ENCODE results near the gene OR51F1.
"Not testable (repeated sequence)": the region's sequence is repeated elsewhere in the genome, so short reads cannot be mapped to it uniquely, and the experiment has no call there.

The OR51F1 gene, protein sequence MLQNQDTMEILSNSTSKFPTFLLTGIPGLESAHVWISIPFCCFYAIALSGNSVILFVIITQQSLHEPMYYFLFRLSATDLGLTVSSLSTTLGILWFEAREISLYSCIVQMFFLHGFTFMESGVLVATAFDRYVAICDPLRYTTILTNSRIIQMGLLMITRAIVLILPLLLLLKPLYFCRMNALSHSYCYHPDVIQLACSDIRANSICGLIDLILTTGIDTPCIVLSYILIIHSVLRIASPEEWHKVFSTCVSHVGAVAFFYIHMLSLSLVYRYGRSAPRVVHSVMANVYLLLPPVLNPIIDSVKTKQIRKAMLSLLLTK

DNA sequence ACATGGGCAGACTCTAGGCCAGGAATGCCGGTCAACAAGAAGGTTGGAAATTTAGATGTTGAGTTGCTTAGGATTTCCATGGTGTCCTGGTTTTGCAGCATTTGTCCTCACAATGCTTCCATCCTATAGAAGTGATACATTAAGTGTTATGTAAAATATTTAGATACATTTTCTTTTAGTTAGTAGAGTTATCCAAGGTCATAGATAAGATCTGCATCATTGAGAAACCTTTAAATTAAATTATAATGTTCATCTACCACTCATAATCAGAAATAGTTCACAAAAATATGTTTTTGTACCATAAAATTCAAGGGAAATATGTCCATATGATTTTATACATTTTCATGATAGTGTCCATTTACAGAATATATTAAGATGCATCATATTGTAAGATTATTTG is at the start of gene OR51F1:
Gene OR51F1, minus strand, starts transcription at position 101 of the 400 bp plus-strand sequence. Its CDS starts 0 bp downstream, at position 101.
- DNase-seq: no peak

DNA sequence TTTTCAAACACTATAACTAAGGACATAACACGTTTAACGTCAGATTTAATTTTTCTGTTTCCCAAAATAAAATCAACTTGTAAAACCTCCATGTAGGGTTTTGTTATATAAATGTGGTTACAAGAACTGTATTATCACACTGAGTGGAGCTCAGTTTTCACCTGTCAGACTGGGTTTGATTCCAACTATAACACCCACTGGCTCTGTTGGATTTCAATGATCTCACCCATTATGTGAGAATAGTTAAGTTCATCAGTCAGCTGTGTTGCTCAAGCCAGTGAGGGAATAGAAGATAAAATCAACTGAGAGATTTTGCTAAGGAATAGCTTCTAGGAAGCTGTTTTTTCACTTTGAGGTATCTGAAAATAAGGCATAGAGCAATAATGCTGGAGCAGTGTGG is 39.5 kb upstream of the OR51F1 start:
- no peak for DNase-seq

DNA sequence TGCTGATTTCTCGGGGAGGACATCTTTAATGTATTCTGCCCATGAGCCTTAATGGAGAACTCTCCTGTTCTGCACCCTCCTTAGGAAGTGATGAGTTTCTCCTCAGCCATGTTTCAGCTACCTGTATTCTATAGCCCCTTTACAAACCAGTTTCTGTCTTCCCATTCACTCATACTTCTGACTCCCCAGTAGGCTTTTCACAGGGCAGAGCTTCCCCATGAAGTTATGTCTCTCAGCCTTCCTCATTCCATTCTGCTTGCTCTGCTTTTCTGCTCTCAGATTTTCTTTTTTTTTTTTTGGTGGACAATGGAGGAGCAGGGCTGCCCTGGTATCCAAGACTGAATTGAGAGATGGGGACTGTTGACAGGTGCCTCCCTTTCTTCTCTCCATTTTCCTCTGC is 38.7 kb upstream of the OR51F1 start:
- no peak for DNase-seq

DNA sequence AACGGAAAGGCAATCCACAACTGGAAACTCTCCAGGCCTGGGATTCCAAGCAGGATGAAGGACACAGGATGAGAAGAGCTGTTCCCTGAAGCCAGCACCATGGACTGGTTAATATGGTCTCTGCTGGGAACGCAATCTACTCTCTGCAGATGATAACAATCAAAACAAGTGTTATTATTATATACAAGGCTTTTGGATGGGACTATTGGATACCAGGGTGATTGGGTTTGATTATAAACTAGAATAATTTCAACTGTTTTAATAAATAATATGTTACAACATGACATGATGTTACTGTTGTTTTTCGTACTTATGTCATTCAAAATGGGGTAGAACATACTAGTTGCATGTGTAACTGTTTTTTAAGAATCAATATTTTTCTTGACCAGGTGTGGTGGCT is 34.5 kb upstream of the OR51F1 start, which contains the start of gene OR52R1:
Gene OR52R1, minus strand, starts transcription at position 101 of the 400 bp plus-strand sequence. Its CDS starts 0 bp downstream, at position 101.
- no peak for DNase-seq

DNA sequence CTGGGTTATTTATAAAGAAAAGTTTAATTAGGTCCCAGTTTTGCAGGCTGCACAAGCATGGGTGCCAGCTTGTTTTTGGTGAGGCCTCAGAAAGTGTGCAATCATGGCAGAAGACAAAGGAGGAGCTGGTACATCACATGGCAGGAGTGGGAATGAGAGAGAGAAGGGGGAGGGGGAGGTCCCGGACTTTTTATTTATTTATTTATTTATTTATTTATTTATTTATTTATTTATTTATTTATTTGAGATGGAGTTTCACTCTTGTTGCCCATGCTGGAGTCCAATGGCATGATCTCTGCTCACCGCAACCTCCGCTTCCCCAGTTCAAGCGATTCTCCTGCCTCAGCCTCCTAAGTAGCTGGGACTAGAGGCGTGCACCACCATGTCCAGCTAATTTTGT is 31.6 kb upstream of the OR51F1 start:
- DNase-seq: not testable (repeated sequence)

DNA sequence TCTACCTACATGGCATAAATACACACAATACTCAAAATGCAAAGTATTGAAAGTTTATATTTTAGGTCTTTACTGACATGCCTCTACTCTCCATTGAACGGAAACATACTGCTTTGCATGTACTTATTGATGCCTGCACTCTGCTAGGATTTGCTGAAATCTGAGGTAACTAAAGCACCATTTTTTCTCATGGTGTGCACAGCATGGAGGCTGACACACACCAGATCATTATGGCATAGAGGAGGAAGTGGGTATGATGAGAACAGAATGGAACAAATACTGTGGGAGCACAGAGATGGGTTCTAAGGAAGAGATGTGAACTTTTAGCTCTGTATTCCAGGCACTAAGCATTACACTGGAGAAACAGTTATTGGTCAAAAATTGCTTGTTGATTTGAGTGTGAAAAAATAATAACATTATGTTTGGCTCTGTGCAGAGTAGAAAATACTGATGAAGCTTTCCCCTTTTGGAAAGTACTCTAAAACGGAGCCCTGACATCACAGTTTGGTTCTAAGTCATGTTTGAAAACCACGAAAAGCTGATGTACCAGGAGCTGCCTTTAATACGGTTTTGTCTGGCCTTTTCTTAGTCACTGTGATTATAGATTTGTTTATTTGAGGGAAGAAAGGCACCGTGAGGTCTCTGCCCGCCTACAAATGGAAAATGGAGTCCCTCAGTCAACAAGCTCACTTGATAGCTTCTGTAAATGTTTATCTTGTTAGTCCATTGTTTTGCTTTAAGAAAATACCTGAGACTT is 28.9 kb upstream of the OR51F1 start:
- no peak for DNase-seq

DNA sequence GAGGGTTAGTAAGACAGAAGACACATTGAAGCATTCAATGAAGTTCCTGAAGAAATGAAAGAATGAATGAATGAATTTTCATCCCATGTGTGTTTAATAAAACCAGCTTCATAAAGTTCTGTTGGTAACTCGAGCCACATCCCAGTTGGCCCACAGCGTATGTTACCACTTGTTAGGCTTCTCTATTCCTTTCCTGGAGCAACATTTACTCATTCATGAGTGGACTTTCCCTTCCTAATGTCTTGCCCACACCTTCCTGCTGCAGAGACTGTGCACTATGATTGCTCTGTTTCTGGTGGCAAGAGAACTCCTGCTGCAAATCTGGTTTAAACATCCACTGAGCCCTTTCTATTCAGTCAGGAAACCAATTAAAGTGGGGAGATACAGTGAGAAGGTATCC is 27.5 kb upstream of the OR51F1 start:
- no peak for DNase-seq

DNA sequence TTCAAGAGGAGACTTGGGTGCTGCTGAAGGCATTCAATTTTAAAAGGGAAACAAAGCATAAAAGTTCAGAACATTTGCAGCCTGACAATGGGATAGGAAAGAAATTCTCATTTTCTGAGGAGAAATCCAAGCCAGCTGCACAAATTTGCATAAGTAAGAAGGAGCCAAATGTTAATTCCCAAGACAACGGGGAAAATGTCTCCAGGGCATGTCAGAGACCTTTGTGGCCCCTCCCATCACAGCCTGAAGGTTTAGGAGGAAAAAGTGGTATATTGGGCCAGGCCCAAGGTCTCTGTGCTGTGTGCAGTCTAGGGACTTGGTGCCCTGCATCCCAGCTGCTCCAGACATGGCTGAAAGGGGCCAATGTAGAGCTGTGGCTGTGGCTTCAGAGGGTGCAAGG is 12.7 kb upstream of the OR51F1 start:
- no peak for DNase-seq

DNA sequence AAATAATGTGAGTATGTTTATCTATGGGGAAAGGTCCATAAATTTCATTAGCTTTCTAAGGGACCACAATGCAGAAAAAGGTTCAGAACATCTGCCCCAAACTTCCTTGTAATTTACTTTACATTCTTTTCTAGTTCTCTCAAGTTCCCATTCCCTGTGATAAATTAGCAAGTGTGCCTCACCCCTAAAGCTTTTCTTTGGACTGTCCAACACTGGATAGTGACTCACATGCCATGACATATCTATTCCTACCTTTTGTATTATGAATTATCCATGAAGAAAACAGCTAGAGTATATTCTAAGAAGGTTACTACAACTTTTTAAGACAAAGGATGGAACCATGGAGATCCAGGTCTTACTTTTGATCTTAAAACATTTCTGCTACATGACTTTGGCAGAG is 1.6 kb downstream of the OR51F1 start:
- DNase-seq: no peak

DNA sequence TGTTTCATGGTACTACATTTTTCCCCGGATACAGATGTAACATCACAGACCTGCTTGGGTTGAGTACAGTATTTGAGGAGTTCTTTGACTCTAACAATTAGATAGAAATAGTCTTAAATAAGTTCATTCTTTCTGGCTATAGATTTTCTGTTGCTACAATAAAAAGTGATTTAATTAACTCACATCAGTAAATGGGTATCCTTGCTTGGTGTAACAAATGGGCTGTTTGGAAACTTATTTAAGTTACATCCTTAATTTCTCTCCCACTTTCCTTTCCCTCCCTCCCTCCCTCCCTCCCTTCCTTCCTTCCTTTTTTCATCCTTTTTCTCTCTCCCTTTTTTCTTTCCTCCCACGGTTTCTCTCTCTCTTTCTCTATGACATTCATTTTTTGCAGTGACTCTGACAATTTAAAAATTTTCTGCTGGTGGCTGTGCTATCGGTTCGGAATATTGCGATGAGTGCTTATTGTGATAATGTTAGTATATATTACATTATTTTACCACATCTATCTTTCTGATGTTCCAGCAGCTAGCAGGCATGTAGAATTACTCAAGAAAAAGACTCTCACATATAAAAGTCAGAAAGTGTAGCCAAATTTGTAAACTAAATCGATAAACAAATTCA is 3.2 kb downstream of the OR51F1 start:
- DNase-seq: no peak

DNA sequence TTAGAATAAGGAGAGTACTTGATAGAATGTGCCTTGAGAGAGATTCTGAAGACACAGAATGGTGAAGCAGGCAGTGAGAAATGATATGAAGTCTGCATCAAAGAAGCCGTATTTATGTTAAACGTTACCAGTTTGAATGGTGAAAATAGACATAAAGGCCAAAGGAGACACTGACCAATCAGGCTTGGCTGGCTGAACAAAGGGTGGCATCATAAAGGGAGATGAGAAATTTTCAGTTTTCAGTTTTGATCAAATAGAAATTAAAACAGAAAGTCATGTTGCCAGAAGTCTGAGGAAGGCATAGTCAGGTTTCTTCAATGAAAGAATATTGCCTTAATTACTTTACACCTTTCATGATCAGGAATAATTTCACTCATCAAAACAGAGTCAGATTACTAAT is 6.6 kb downstream of the OR51F1 start:
- DNase-seq: no peak

DNA sequence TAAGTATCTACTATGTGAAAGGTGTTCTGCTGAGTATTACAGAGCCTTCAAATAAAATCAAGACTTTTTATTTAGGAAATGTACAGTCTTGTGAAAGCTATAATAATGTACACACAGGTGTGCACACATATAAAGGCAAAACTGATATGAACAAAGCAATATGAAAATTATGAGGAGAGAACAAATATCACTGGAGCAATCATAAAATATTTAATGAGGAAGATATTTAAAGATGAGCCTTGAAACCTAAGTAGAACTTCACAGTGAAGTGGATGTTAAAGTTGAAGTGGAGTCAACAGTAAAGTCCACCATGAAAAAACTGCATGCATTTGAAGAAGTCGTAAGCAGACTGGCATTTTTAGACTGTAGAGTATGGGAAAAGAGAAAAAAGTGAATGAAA is 18.5 kb downstream of the OR51F1 start:
- no peak for DNase-seq

DNA sequence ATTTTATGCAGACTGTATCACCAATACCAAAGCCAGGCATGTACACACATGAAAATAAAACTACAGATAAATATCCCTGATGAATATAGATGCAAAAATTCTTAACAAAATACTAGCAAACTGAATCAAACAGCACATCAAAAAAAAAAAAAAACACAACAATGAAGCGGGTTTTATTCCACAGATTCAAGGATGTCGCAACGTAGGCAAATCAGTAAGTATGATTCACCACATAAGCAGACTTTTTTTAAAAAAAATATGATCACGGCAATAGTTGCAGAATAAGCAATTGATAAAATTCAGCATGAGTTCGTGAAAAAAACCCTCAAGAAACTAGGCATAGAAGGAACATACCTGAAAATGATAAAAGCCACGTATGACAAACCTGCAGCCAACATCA is 21.3 kb downstream of the OR51F1 start:
- DNase-seq: no peak

DNA sequence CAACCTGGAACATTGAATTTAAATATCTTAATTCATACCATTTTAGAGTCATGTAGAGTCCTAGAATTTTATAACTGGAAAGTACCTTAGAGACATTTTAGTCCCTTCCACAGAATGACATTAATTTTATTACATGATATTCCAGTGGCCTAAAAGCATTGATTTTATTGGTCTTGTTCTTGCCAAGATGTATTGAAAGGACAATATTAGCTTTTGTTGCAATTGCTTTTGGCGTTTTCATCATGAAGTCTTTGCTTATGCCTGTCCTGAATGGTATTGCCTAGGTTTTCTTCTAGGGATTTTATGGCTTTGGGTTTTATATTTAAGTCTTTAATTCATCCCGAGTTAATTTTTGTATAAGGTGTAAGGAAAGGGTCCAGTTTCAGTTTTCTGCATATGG is 29.0 kb downstream of the OR51F1 start:
- DNase-seq: no peak

DNA sequence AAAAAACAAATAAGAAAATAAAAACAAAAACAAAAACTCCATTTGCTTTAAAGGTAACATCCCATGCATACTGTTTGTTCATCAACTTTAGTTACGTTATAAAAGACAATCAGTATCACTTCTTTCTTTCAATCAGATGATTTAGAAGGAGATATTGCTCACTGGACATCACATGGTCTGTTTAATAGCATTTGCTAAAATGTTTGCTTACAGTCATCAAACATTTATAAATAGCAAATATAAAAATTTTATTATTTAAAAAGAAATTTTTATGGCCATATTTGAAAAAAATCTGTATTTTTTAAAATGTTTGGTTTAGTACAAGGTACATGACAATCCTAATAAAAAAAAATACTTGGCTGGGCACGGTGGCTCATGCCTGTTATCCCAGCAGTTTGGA is 42.6 kb downstream of the OR51F1 start:
- DNase-seq: no peak

DNA sequence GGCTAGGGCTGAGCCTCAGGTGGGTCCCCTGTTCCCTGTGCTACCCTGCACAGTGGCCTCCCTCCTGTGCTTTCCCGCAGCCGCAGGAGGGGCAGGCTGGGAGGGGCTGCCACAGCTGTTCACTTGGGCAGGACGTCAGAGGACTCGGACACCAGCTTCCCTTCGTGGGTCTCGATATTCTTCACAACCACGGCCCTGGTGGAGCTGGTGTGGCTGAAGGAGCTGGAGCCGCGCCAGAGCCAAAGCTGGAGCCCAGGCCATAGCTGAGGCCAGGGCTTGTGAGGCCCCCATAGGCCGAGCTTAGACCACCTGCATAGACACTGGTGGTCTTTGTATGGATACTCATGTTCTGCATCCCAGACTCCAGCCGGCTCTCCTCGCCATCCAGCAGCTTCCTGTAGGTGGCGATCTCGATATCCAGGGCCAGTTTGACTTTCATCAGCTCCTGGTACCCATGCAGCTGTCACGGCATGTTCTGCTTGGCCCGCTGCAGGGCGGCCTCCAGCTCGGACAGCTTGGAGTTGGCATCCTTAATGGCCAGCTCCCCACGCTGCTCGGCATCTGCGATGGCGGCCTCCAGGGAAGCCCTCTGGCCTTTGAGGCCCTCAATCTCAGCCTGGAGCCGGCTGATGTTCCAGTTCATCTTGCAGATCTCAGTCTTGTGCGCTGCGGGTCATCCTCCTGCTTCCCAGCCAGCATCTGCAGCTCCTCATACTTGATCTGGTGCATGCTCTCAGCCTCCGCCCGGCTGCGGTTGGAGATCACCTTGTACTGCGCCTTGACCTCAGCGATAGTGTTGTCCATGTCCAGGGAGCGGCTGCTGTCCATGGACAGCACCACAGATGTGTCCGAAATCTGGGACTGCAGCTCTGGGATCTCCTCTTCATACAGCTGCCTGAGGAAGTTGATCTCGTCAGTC is 46.9 kb downstream of the OR51F1 start:
- DNase-seq: not testable (repeated sequence)

Data from NCI-H1092 treated with DMSO at 0.1 percent for 48 hours (cell line).